Subcutaneous adipose tissue (tissue), 4 donors: ENCODE results near the gene LLGL1. TPM values are rescaled to one million over a fixed set of nuclear protein-coding genes. Genes with fewer than 3 reads are reported as not detected.

Experiments
- CTCF ChIP-seq: fragments of 450-650 bp; IDR thresholded peaks from one replicate; pipeline ENCODE4 v1.5.1; 2016; ENCODE audit warnings: low read depth, mild to moderate bottlenecking, control low read depth, antibody characterized with exemption, moderate library complexity
- total RNA-seq, 4 donors: library from RNA; depleted of rRNA; stranded (reverse); fragments of >200 nt; gene quantifications; one replicate each; pipeline ENCODE4 v1.1.0, GENCODE V29; 2016

Gene LLGL1
- total RNA-seq, 4 donors from 2014 or later: 4.2 to 17.7 (median 13.6) TPM

DNA sequence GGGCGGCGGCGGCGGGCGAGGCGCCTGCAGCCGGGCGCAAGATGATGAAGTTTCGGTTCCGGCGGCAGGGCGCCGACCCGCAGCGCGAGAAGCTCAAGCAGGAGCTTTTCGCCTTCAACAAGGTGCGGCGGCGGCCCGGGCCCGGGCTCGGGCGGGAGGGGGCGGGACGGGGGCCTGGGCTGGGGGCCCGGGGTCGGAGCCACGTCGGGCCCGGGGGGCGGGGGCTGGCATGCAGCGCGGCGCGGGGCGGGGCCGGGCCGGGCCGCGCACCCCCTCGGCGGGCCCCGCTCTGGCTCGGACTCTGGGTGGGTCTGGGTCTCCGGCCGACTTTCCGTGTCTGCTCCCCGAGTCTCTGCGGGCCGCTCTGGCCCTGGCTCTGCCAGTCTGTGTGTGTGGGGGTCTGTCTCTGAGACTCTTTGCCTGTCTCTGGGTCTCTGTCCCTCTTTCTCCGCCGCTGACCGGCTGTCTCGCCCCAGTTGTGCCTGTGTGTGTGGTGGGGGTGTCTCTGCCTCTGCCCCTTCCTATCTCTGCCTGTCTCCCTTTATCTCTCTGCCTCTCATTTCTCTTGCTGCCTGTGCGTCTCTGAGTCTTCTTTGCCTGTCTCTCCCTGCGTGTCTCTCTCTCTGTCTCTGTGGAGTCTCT is 328 bp downstream of the LLGL1 start:
- no peak for TF ChIP-seq CTCF

- TF ChIP-seq CTCF: no peak
These were observed 980 bp downstream of the LLGL1 start for GRCh38 chr17:18226284-18226945.

GRCh38 chr17:18227635-18228034 is 2.2 kb downstream of the LLGL1 start:
- no peak for TF ChIP-seq CTCF

DNA sequence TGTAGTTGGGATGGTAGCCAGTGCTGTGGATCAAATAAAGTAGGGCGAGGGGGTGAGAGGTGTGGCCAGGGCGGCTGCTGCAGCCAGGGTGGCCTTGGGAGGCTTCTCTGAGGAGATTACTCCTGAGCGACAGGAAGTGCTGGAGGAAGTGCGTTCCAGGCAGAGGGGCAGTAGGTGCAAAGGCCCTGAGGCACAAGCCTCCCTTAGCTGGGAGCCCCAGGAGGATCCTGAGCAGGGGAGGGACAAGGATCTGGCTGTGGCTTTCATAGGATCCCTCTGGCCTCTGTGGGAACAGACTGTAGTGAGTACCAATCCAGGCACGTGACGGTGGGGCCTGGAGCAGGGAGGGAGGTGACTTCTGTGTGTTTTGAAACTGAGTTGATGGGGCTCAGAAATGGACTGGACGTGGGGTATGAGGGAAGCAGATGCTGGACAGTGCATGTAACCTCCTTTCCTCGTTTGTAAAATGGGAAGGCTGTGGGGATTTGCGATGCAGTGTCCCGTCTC is 2.8 kb downstream of the LLGL1 start:
- no peak for TF ChIP-seq CTCF

- no peak for TF ChIP-seq CTCF
These were observed 3.8 kb downstream of the LLGL1 start for GRCh38 chr17:18229254-18229653.

- no peak for TF ChIP-seq CTCF
These were observed 4.3 kb downstream of the LLGL1 start for GRCh38 chr17:18229771-18230170.

GRCh38 chr17:18230288-18231141 is 5.1 kb downstream of the LLGL1 start:
- no peak for TF ChIP-seq CTCF
